HG03432 (cell line): ENCODE measurements around the gene ZNF397.
"Not testable (repeated sequence)": the region's sequence is repeated elsewhere in the genome, so short reads cannot be mapped to it uniquely, and the experiment has no call there.

Experiments
- ATAC-seq: cut with Tn5 transposase; IDR thresholded peaks from one replicate; pipeline ENCODE4 v1.9.1; 2021; ENCODE audit warnings: mild to moderate bottlenecking, moderate library complexity; ENCODE audit not compliant: unreplicated experiment

Gene ZNF397

DNA sequence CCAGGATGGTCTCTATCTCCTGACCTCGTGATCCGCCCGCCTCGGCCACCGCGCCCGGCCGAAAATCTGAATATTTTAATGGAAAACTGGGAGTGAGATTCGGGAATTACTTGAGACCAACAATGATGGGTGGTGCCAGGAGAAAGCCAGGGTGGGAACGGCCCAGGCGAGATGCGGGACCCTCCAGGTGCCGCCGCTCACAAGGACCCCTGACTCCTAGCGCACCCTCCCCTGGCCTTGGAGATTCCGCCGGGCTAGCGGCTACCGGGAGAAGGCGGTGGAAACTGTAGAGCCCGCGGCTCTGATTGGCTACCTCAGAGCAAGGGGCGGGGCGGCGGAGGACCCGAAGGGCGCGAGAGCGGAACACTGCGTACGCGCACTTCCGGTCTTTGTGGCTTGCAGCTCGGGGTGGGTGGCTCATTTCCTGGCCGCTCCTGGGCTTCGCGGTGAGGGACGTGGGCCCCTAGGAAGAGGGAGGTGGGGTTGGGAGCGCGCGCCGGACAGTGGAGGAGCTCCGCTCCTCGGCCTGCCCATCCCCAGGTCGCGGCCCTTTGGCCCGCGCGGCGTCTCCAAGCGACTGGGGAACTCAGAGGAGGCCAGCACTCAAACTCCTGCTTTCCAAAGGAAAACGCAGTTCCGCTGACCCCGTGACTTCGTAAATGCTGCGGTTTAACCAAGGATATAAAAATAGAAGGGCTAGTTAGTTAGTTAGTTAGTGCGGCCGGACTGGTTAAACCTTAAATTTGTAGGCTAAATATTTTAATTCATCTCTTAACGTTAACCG lies at the start of gene ZNF397:
Gene ZNF397 (plus strand): TSS at position 371 of the 784 bp plus-strand sequence. CDS start 1,437 bp downstream, outside the sequence.
- ATAC-seq = peak; percentile 99

DNA sequence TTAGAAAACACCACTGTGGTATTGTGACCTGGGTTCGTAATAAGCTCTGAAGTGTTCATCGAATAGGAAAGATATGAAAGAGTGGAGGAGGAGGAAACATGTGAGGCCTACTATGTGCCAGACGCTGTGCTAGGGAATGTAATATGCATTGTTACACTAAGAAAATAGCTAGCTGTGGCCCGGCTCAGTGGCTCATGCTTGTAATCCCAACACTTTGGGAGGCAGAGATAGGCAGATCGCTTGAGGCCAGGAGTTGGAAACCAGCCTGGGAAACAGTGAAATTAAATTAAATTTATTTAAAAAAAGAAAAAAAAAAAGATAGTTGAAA lies 49.2 kb upstream of the ZNF397 start:
- ATAC-seq = no peak

GRCh38 chr18:35192415-35192814 lies 48.4 kb upstream of the ZNF397 start:
- ATAC-seq = no peak

- no peak for ATAC-seq
These were observed 47.5 kb upstream of the ZNF397 start for GRCh38 chr18:35193316-35193715.

DNA sequence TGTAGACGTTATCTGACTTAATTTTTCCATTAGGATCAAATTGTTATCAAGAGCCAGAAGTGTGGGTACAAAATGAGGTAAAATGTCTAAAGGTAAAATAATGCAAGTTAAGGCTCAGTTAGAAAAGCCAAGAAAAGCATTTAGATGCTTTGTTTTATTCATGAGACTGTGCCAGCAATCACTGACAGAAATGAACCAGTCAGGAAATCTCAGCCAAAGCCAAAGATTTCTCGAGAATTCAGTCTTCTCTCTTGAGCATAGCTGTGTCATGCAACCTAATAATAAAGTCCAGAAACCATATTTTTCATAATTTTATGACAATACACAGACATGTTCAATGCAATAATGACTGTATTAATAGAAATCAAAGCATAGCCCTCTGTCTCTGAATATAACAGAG lies 43.5 kb upstream of the ZNF397 start:
- ATAC-seq = no peak

- no peak for ATAC-seq
These were observed 39.4 kb upstream of the ZNF397 start for GRCh38 chr18:35201256-35201931.

DNA sequence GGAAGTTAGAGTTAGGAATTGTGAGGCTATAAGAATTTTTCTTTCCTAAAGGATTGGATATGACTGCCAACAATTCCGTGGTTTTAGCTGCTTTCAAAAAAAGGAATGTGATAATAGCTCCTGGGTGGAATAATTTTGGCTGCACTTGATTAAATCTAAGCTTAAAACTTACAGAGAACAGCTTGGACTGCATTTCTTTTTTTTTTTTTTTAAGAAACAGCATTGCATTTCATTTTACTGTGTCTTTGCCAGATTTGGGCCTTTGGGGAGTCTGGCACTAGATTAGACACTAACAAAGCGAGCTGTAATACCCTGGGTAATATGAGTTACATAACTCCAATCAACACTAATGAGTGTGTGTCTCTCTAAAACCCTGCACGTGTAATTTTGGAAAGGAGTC lies 37.8 kb upstream of the ZNF397 start:
- ATAC-seq = no peak

DNA sequence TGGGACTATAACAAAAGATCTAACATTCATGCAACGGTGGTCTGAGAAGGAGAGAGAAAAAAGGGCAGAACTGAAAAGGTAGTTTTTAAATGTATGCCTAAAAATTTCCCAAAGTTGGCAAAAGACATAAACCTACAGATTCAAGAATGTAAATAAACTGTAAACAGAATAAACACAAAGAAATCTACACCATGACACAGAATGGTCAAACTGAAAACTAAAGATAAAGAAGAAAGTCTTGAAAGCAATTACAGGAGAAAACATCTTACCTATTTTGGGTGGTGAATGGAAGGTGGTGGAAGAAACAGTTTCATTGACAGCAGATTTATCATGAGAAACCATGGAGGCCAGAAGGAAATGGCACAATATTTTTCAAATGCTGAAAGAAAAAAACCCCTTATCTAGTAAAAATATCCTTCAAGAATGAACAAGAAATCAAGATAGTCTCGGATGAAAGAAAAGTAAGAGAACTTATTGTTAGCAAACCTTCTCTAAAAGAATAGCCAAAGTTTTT lies 35.6 kb upstream of the ZNF397 start:
- no peak for ATAC-seq

DNA sequence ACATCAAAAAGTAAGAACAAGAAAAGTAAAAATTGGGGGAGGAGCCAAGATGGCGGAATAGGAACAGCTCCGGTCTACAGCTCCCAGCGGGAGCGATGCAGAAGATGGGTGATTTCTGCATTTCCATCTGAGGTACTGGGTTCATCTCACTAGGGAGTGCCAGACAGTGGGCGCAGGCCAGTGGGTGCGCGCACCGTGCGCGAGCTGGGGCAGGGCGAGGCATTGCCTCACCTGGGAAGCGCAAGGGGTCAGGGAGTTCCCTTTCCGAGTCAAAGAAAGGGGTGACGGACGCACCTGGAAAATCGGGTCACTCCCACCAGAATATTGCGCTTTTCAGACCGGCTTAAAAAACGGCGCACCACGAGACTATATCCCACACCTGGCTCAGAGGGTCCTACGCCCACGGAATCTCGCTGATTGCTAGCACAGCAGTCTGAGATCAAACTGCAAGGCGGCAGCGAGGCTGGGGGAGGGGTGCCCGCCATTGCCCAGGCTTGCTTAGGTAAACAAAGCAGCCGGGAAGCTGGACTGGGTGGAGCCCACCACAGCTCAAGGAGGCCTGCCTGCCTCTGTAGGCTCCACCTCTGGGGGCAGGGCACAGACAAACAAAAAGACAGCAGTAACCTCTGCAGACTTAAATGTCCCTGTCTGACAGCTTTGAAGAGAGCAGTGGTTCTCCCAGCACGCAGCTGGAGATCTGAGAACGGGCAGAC lies 34.9 kb upstream of the ZNF397 start:
- not testable (repeated sequence) for ATAC-seq

DNA sequence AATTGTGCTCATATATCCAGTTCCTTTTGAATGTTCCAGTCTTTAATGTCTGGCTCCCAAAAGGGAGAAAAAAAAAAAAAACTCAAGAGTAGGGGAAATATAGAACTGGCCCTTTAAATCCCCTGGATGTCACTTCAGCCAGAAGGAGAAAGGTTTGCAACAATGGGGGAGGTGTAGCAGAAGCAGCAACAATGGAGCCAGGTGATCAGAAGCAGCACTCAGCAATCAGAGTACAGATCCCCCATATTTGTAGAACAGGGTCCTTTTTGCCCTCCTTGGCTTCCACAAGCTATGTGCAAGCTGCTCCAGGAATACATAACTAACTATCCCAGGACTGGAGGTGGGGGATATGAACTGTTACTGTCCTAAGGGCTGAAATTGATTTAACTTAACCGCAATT lies 25.8 kb upstream of the ZNF397 start:
- ATAC-seq = no peak

GRCh38 chr18:35216611-35217010 lies 24.2 kb upstream of the ZNF397 start:
- not testable (repeated sequence) for ATAC-seq

DNA sequence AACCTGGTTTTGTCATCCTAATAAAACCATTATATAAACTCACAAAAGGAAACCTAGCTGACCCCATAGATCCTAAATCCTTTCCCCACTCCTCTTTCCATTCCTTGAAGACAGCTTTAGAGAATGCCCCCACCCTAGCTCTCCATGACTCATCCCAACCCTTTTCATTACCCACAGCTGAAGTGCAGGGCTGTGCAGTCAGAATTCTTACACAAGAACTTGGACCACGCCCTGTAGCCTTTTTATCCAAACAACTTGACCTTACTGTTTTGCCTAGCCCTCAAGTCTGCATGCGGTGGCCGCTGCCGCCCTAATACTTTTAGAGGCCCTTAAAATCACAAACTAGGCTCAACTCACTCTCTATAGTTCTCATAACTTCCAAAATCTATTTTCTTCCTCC lies 21.5 kb upstream of the ZNF397 start:
- ATAC-seq = not testable (repeated sequence)

DNA sequence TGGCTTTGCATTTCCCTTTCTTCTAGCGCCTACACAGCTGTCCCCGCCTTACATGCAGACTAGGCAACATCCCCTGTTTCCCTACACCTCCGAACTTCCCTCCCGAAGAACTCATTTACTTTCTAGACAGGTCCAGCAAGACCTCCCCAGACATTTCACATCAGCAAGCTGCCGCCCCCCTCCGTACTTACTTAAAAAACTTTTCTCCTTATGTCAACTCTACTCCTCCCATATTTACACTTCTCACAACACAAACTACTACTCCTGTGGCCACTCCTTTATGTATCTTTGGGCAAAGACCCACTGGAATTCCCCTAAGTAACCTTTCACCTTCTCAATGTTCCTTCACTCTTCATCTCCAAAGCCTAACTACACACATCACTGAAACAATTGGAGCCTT lies 20.4 kb upstream of the ZNF397 start:
- no peak for ATAC-seq

- no peak for ATAC-seq
These were observed 17.0 kb upstream of the ZNF397 start for GRCh38 chr18:35223797-35224196.

DNA sequence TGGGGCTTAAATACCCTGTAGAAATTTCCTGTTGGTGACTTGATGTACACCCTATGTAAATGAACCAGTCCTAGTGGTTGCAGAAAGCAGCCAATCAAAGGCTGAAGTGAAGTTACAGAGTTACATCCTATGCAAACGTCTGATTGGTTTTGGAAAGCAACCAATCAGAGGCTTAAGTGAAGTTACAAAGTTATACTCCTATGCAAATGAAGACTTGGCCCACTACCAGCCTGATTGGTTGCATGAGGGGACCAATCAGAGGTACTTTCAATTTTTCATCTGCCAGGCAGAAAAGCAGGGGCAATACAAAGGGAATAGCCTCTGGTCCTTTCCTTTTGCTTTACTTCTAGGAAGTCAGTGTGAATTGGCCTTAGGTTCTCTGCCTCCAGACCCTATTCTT lies 13.6 kb upstream of the ZNF397 start:
- no peak for ATAC-seq

- peak; percentile 80 for ATAC-seq
These were observed 9.8 kb upstream of the ZNF397 start for GRCh38 chr18:35231052-35231451.

DNA sequence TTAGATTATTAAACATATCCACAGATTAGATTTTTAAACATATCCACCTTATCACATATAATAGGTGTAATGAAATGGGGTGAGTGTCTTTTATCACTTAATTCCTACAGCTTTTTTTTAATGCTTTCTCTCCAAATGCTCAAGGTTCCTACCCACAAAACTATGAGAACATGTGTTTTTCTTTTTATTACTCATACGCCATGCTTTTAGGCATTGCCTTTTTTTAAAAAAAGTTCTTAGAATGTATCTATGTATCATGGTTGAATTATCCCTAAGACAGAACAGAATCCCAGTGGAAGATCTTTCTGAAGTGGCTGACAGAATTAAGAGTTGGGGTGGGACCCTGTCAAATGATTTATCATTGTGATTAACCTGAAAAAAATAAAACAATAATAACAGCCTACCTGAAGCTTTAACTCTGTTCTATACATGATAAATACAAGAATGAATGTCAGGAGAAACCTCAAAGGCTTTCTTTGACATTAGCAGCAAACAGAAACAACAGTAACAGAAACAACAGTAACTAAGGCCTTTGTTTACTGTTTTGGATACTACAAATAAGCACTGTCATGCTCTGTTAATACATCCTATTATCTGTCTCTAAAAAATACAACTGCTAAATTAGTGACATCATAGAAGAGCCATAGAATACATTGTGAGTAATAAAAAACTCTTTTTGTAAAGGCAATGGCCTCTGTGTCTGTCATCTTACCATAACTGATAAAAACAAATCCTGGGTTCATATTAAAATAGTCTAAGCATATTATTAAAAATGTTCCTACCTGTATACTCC lies 4.1 kb upstream of the ZNF397 start:
- no peak for ATAC-seq

- no peak for ATAC-seq
These were observed 1.5 kb upstream of the ZNF397 start for GRCh38 chr18:35239314-35239713.

GRCh38 chr18:35241448-35241804 lies 592 bp downstream of the ZNF397 start:
- peak; percentile 1 for ATAC-seq

DNA sequence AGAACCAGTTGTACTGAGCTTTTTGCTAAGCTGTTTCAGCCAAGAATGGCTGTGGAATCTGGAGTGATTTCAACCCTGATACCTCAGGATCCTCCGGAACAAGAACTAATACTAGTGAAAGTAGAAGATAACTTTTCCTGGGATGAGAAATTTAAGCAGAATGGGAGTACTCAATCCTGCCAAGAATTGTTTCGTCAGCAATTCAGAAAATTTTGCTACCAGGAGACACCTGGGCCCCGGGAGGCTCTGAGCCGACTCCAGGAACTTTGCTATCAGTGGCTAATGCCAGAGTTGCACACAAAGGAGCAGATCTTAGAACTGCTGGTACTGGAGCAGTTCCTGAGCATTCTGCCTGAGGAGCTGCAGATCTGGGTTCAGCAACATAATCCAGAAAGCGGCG lies 1.6 kb downstream of the ZNF397 start:
- ATAC-seq = no peak

- no peak for ATAC-seq
These were observed 3.8 kb downstream of the ZNF397 start for GRCh38 chr18:35244671-35245070.
